Body of pancreas (tissue), 4 donors: ENCODE results near the gene ELL. TPM values are rescaled to one million over a fixed set of nuclear protein-coding genes. Genes with fewer than 3 reads are reported as not detected.

Experiments used
- ATAC-seq: fragments of 150-250 bp; one replicate; pipeline ENCODE4 v1.9.1; 2016
- DNase-seq, 4 donors: peaks; one replicate each; pipeline ENCODE4 v3.0.0-alpha.2; 2019
- H3K27ac ChIP-seq, 4 donors: fragments of 200-600 bp; sonication (generic); 1 replicate in 3 of 4; 2 replicates in 1 of 4; pipeline versions ENCODE4 v1.5.1 to v1.6.1; 2016 to 2019; ENCODE audit warnings: mild to moderate bottlenecking in 1 of 4, mixed read lengths in 1 of 4, moderate library complexity in 1 of 4
- H3K27me3 ChIP-seq, 2 donors: fragments of 200-600 bp; sonication (generic); one replicate each; pipeline ENCODE4 v1.6.0; 2016; ENCODE audit warnings: mild to moderate bottlenecking in 1 of 2
- H3K36me3 ChIP-seq, 2 donors: fragments of 200-600 bp; sonication (generic); replicated peaks in 1 of 2; 2 replicates each; pipeline ENCODE4 v1.5.1; 2016; ENCODE audit warnings: low read depth in 2 of 2; ENCODE audit not compliant: insufficient read depth in 1 of 2
- H3K4me1 ChIP-seq: fragments of 200-600 bp; sonication (generic); one replicate; pipeline ENCODE4 v1.6.0; 2016
- H3K4me3 ChIP-seq, 2 donors: fragments of 200-600 bp; sonication (generic); 1 replicate in 1 of 2; 2 replicates in 1 of 2; pipeline ENCODE4 v1.5.1; 2016 to 2019
- H3K9me3 ChIP-seq, 3 donors: fragments of 200-600 bp; sonication (generic); 1 replicate in 2 of 3; 2 replicates in 1 of 3; pipeline ENCODE4 v1.5.1; 2016
- POLR2A ChIP-seq, 3 donors: fragments of 450-650 bp; IDR thresholded peaks; one replicate each; pipeline ENCODE4 v1.6.1; 2016; ENCODE audit warnings: antibody characterized with exemption in 3 of 3, mild to moderate bottlenecking in 2 of 3
- WGBS, 2 donors: methylation state at CpG; one replicate each; pipeline ENCODE4 v1.1.5; 2017; 5-methylcytosine and 5-hydroxymethylcytosine counted together
- intact Hi-C: fragments of 100-400 bp; cut with DNase I; formaldehyde crosslinking; loops from one replicate; pipeline ENCODE4 v1.15.1; 2023
- total RNA-seq, 2 donors: library from RNA; depleted of rRNA; stranded (reverse); fragments of >200 nt; gene quantifications; one replicate each; pipeline ENCODE4 v1.1.0, GENCODE V29; 2016
- TF ChIP-seq, protein P1 (sequence below), 7 experiments: fragments of 450-650 bp in 4 of 7; fragments of 200-600 bp in 3 of 7; sonication (generic) in 3 of 7; IDR thresholded peaks; one replicate each; pipeline ENCODE4 v1.5.1; 2016 to 2019; ENCODE audit warnings: antibody characterized with exemption in 7 of 7

ELL gene
- total RNA-seq, 2 donors from 2014 or later: 12.5 to 14.2 TPM

DNA sequence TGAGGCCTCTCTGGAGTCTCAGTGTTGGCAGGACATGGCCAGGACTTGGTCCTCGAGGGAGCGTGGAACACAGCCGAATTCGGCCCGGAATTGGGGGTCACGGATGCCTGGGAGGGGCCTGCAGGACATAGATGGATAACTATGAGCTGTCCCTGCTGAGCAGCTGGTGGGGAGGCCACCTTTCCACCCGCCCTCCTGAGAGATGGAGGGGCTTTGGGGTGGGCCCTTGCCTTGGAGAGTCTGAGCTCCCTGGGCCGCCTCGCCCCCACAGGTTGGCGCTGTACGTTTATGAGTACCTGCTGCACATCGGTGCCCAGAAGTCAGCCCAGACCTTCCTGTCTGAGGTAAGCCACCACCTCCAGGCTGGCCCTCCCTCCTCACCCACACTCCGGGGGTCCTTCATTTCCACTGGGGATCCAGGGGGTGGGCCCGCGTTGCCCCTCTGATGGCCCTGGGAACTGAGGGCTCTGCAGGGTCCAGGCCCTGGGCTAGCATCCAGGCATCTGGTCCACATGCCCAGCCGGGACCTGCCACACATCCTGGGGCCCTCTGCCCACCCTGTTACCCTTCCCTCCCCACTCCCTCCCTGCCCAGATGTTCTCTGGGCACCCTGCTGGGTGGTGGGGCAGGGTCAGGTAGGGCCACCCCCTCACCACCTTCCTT is 94.7 kb downstream of the ELL start:
- no peak for TF ChIP-seq POLR2A (IDR thresholded peaks at IDR 0.05)
- Histone ChIP-seq H3K9me3 (no peaks in the 10 kb centered on the region), H3K27me3 (no peaks in the 10 kb centered on the region), H3K27ac (no peak overlapping the region), H3K4me1 (peaks cover 27% of the 10 kb centered on the region), H3K4me3 (no peak overlapping the region), H3K36me3 (no peaks in the 10 kb centered on the region)
- ATAC-seq (no peak), DNase-seq (no peak)
- 76 to 83% methylated on average over 13 to 16 of the region's 16 CpGs for WGBS, 2 donors
- intact Hi-C loops: no loop called here

- Histone ChIP-seq H3K4me1 (peaks cover 29% of the 10 kb centered on the region), H3K27ac (no peak overlapping the region), H3K27me3 (no peaks in the 10 kb centered on the region), H3K36me3 (no peaks in the 10 kb centered on the region), H3K4me3 (no peak overlapping the region), H3K9me3 (no peaks in the 10 kb centered on the region)
- TF ChIP-seq, protein P1, sequence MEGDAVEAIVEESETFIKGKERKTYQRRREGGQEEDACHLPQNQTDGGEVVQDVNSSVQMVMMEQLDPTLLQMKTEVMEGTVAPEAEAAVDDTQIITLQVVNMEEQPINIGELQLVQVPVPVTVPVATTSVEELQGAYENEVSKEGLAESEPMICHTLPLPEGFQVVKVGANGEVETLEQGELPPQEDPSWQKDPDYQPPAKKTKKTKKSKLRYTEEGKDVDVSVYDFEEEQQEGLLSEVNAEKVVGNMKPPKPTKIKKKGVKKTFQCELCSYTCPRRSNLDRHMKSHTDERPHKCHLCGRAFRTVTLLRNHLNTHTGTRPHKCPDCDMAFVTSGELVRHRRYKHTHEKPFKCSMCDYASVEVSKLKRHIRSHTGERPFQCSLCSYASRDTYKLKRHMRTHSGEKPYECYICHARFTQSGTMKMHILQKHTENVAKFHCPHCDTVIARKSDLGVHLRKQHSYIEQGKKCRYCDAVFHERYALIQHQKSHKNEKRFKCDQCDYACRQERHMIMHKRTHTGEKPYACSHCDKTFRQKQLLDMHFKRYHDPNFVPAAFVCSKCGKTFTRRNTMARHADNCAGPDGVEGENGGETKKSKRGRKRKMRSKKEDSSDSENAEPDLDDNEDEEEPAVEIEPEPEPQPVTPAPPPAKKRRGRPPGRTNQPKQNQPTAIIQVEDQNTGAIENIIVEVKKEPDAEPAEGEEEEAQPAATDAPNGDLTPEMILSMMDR (IDR thresholded peaks at IDR 0.05): no peak
- TF ChIP-seq POLR2A (IDR thresholded peaks at IDR 0.05): no peak
- DNase-seq (no peak), ATAC-seq (no peak)
- 85% methylated on average over 8 of the region's 8 CpGs; no CpG with 5 or more reads in 1 of the 2 donors for WGBS, 2 donors
- intact Hi-C loops: no loop called here
These were observed 95.5 kb downstream of the ELL start for GRCh38 chr19:18426416-18426767.

- WGBS, 2 donors: 72 to 82% methylated on average over 17 to 18 of the region's 18 CpGs
- DNase-seq: no peak
These were observed 96.1 kb downstream of the ELL start for GRCh38 chr19:18425515-18426415.

DNA sequence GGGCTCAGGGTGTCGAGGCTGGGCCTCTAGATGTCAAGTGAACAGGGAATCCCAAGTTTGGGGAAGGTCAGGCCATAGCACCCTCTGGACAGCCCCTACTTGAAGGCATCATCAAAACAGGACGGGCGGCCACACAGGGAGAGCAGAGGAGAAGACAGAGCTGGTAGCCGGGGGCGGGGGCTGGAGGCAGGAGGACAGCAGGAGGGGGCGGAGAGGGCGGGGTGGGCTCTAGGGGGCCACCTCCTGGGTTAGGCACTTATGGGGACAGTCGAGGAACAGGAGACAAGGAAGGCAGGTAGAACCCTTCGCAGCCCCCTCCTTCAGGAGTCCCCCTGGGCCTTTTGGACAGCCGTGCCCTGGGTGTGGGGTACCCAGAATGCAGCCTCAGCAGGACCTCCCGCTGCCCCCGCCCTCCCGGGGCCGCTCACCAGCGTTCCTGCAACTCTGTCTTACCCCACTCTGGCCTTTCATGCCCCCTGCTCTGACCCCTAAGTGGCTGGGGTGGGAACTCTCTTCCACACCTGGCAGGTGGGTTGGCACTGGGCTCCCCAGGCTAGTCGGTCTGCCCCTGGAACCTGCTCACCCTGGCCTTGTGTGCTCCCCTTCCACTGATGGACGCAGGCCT is 96.9 kb downstream of the ELL start:
- no peaks in the 10 kb centered on the region for H3K27me3 ChIP-seq
- TF ChIP-seq, protein P1 (IDR thresholded peaks at IDR 0.05): no peak
- no peak for TF ChIP-seq POLR2A (IDR thresholded peaks at IDR 0.05)
- H3K36me3 ChIP-seq: no peaks in the 10 kb centered on the region
- intact Hi-C loops: no loop called here
- H3K4me3 ChIP-seq: no peak overlapping the region
- peaks cover 43% of the 10 kb centered on the region for H3K4me1 ChIP-seq
- H3K9me3 ChIP-seq: no peaks in the 10 kb centered on the region
- DNase-seq (no peak), ATAC-seq (no peak)
- 78 to 85% methylated on average over 10 to 12 of the region's 17 CpGs for WGBS, 2 donors
- no peak overlapping the region for H3K27ac ChIP-seq

More at GRCh38 chr19:18425515-18426415, 96.1 kb downstream of the ELL start:
- Histone ChIP-seq H3K36me3 (no peaks in the 10 kb centered on the region), H3K4me1 (peaks cover 35% of the 10 kb centered on the region), H3K27ac (peak overlapping the region in 1 of 4 donors; percentile 25), H3K27me3 (no peaks in the 10 kb centered on the region), H3K4me3 (no peak overlapping the region), H3K9me3 (no peaks in the 10 kb centered on the region)
- ATAC-seq: no peak
- intact Hi-C loops: no loop called here
- TF ChIP-seq POLR2A (IDR thresholded peaks at IDR 0.05): no peak
- TF ChIP-seq, protein P1 (IDR thresholded peaks at IDR 0.05): no peak
